ENCODE measurements around the gene GCGR.

- TF ChIP-seq CTCF (IDR thresholded peaks at IDR 0.05) (no peak), POLR2A (IDR thresholded peaks at IDR 0.05) (no peak)
Measured at GRCh38 chr17:81794509-81794908, 9.4 kb upstream of the GCGR start.

Measured in lower leg skin (tissue), 3 donors.